ENCODE data around the gene PTTG1. TPM values are rescaled to one million over a fixed set of nuclear protein-coding genes. Genes with fewer than 3 reads are reported as not detected.

The PTTG1 gene
- total and polyA plus RNA-seq, 9 of the 15 experiments (the other 6 are each of a cell fraction or from before 2014, with no cell fraction given): 193 to 1,088 (median 349) TPM

DNA sequence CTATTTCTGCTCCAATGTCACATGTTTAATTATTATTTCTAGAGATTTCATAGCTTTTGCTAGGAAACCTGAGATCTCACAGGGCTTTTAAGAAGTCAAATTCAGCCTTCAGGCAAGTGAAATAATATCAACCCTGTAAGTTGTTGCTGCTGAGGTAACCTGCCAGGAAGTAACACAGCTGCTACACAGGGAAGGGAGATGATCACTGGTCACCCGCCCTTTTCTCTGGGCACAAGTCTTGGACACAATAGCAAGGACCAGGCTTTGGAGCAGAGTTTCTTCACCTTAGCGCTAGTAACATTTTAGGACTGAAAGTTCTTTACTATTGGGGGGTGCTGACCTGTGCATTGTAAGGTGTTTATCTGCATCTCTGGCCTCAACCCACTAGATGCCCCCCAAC, 50.1 kb downstream of the PTTG1 start:
- H3K4me2 ChIP-seq (ENCODE audit: insufficient read depth, low read length): no peak overlapping the region
- H3K27ac ChIP-seq (ENCODE audit: extremely low read depth, low read depth, low read length): no peak overlapping the region
- ChIA-PET CTCF (ENCODE audit: low intra/inter-chr PET ratio) (no interaction called here), POLR2A (no interaction called here)
- in situ Hi-C loops (cut with MboI): no loop called here
- no peaks in the 10 kb centered on the region for H3K79me2 ChIP-seq (ENCODE audit: control insufficient read depth, insufficient read depth, low read length)
- no peaks in the 10 kb centered on the region for H3K9me3 ChIP-seq (replicated peaks; ENCODE audit: control insufficient read depth, insufficient read depth, low read depth, low read length)
- ATAC-seq: no peak
- H3K36me3 ChIP-seq (ENCODE audit: control insufficient read depth, insufficient read depth, low read length): no peaks in the 10 kb centered on the region
- 0% methylated on average over 2 of the region's 2 CpGs for whole genome bisulfite sequencing (ENCODE audit: insufficient coverage, low coverage, missing lambda C conversion rate)
- DNase-seq (ENCODE audit: extremely low read depth in 1 of 4, low spot score in 3 of 4): no peak
- no peaks in the 10 kb centered on the region for H3K9me1 ChIP-seq (ENCODE audit: control insufficient read depth, insufficient read depth, low read length)
- intact Hi-C loops (cut with micrococcal nuclease): no loop called here
- no peaks in the 10 kb centered on the region for H4K20me1 ChIP-seq (replicated peaks; ENCODE audit: control insufficient read depth, insufficient read depth, low read length)
- H3K4me3 ChIP-seq: no peak overlapping the region
- H3K9ac ChIP-seq (ENCODE audit: insufficient read depth in 1 of 2, low read depth in 2 of 2, low read length in 2 of 2): no peak overlapping the region
- BruUV-seq (replicated peaks): no TSS peak
- peaks cover 7 to 18% of the 10 kb centered on the region in 2 experiments; a peak in 3 of 5 replicates for H3K27me3 ChIP-seq (ENCODE audit: control insufficient read depth in 2 of 2, insufficient read depth in 2 of 2, low read length in 2 of 2)
- no peak overlapping the region for H2AFZ ChIP-seq (ENCODE audit: low read depth, low read length)
- peaks cover 0 to 4% of the 10 kb centered on the region in 2 experiments; a peak in 1 of 5 replicates for H3K4me1 ChIP-seq (replicated peaks in 1 of 2; ENCODE audit: control insufficient read depth in 2 of 2, insufficient read depth in 2 of 2, low read length in 2 of 2)
- FAIRE-seq: no peak
- TF ChIP-seq FOXJ3 (CRISPR knock-in tag; IDR thresholded peaks at IDR 0.05) (no peak), ZC3H8 (IDR thresholded peaks at IDR 0.05) (no peak), MGA (IDR thresholded peaks at IDR 0.05) (no peak), KHSRP (IDR thresholded peaks at IDR 0.05) (no peak), SMARCA5 (IDR thresholded peaks at IDR 0.05) (no peak)
- TF ChIP-seq, protein P1, sequence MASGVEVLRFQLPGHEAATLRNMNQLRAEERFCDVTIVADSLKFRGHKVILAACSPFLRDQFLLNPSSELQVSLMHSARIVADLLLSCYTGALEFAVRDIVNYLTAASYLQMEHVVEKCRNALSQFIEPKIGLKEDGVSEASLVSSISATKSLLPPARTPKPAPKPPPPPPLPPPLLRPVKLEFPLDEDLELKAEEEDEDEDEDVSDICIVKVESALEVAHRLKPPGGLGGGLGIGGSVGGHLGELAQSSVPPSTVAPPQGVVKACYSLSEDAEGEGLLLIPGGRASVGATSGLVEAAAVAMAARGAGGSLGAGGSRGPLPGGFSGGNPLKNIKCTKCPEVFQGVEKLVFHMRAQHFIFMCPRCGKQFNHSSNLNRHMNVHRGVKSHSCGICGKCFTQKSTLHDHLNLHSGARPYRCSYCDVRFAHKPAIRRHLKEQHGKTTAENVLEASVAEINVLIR (CRISPR knock-in tag; IDR thresholded peaks at IDR 0.05): no peak
- TF ChIP-seq, protein P2, sequence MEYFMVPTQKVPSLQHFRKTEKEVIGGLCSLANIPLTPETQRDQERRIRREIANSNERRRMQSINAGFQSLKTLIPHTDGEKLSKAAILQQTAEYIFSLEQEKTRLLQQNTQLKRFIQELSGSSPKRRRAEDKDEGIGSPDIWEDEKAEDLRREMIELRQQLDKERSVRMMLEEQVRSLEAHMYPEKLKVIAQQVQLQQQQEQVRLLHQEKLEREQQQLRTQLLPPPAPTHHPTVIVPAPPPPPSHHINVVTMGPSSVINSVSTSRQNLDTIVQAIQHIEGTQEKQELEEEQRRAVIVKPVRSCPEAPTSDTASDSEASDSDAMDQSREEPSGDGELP (CRISPR knock-in tag; IDR thresholded peaks at IDR 0.05; ENCODE audit: borderline replicate concordance): no peak

Measured in K562 (cell line).